HG03457 (cell line): ENCODE data around the gene FBXL13.
"Not testable (repeated sequence)": the region's sequence is repeated elsewhere in the genome, so short reads cannot be mapped to it uniquely, and the experiment has no call there.

Experiments
- ATAC-seq: cut with Tn5 transposase; IDR thresholded peaks from one replicate; pipeline ENCODE4 v1.9.1; 2021; ENCODE audit warnings: moderate number of reproducible peaks; ENCODE audit not compliant: unreplicated experiment

The FBXL13 gene

DNA sequence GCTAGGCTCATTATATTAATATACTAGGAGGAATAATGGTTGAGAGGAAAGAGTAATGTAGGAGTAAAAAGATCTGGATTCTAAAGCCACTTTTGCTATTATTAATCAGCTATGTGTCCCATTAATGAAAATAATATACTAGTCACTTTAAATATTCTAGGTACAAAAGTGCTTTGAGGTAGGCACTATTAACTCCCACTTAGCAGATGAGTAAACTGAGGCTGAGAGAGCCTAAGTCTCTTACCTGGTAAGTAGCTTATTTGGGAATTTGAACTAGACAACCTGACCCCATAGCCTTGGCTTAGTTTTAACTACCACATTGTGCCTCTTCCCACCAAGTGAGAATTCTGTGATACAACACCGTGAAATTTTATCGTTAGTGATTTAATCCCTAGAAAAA, 6.3 kb upstream of the FBXL13 start:
- no peak for ATAC-seq

DNA sequence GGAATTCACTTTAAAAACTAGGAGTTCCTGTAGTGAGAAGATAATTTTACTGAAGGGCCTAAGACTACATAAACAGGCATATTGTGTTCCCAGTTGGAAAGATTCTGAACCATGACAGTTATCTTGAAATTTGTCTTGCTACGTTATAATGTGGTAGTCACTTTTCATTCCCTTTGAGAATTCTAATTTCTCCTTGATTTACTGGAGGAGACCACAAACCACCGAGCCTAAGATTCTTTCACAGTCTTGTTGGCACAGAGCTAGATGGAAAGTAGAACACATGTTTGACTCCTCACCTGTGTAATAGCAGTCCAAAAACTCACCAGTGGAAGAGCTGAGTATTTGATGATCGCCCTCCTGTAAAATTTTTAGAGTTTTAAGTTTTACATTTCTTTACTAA, 5.2 kb upstream of the FBXL13 start:
- no peak for ATAC-seq

DNA sequence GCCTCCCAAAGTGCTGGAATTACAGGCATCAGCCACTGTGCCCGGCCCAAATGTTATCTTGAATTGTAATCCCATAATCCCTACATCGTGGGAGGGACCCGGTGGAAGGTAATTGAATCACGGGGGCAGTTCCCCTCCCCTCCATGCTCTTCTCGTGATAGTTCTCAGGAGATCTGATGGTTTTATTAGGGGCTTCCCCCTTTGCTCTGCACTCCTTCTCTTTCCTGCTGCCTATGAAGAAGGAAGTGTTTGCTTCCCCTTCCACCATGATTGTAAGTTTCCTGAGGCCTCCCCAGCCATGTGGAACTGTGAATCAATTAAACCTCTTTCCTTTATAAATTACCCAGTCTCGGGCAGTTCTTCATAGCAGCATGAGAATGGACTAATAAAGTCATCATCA, 3.6 kb upstream of the FBXL13 start:
- ATAC-seq = not testable (repeated sequence)

DNA sequence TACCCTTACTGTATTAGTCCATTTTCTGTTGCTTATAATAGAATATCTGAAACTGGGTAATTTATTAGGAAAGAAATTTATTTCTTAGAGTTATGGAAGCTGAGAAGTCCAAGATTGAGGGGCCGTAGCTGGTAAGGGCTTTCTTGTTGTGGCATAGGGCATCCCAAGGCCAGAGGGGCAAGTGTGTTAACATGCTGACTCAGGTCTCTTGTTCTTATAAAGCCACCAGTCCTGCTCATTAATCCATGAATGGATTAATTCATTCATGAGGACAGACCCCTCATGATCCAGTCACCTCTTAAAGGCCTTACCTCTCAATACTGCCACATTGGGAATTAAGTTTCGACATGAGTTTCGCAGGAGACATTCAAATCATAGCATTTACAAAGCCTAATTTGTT, 2.7 kb upstream of the FBXL13 start:
- no peak for ATAC-seq

- no peak for ATAC-seq
Observed at GRCh38 chr7:103076764-103077163, 2.2 kb upstream of the FBXL13 start.

- ATAC-seq = peak; percentile 35
Observed at GRCh38 chr7:103075337-103075918, 832 bp upstream of the FBXL13 start.

- no peak for ATAC-seq
Observed at GRCh38 chr7:103073989-103074518, 542 bp downstream of the FBXL13 start.

- no peak for ATAC-seq
Observed at GRCh38 chr7:103071000-103071399, 3.6 kb downstream of the FBXL13 start.

- no peak for ATAC-seq
Observed at GRCh38 chr7:103068414-103069403, 5.9 kb downstream of the FBXL13 start.

DNA sequence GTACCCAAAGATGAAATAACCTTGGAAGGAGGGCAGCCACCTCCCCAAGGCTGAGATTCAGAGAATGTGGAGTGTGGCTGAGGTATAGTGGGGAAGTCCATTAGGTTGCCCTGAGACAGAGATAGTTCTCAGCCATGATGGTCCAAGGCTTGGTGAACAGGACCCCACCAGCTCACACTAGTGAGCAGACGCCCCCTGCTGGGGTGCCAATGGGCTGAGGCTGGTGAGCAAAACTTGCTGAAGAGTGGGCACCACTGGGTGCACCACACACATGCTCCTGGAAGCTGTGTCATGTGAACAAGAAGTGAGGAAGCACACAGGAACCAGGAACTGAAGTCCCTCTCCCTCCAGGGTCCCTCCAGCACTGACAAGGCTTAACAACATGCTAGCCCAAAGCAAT, 8.9 kb downstream of the FBXL13 start:
- no peak for ATAC-seq

DNA sequence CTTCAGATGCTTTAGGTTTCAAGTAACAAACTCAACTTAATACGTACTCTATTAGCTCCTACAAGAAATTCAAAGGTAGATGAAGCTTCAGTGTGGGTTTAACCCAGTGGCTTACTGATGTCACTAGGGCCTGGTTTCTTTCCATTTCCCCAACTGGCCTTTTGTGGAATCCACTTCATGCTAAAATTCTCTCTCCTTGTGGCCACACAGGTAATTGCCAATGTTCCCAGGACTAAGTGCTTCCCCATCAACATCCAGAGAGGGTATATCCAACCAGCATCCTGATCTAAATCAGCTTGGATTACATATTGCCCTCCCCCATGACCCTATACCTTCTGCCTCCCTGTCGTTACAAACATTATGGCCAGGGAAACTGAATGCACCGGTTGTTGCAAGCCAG, 10.7 kb downstream of the FBXL13 start:
- no peak for ATAC-seq

DNA sequence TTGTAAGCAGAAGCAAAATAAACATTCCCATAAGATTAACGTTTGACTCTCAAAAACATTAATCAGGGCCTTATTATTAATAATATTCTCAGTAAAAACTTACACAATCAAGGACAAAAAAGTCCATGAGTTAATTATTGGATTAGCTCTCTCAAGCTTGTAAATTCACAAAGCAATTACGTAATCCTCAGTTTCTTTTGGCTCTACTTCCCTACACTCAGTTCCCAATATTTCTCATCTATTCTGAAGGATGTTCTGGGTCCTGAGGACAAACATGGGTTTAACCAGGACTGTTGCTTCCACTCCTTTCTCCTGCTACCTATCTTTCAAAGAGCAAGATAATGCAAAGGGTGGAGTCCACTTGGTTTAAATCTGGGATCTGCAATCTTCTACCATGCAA, 15.1 kb downstream of the FBXL13 start:
- ATAC-seq = no peak

DNA sequence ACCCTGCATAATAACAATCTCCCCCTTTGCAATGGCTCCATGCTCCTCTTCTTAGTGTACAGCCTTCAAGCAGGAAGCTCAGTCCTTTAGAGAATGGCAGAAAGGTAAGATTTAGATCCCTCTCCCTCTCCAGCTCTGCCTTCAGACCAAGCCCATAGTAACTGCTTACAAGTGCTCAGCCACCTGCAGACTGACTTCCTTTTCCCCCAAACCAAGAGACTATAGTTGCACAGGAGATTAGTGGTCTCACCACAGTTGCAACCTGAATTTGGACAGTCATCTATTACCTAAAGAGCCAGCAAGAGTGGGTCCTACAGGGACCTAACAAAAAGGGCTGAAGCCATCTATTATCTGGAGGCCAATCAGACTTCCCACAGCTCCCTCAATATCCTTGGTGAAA, 16.5 kb downstream of the FBXL13 start:
- ATAC-seq = no peak

DNA sequence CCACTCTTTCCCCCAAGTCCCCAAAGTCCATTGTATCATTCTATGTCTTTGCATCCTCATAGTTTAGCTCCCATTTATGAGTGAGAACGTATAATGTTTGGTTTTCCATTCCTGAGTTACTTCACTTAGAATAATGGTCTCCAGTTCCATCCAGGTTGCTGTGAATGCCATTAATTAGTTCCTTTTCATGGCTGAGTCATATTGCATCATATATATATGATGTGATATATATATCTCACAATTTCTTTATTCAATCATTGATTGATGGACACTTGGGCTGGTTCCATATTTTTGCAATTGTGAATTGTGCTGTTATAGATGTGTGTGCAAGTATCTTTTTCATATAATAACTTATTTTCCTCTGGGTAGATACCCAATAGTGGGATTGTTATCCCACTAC, 18.6 kb downstream of the FBXL13 start:
- not testable (repeated sequence) for ATAC-seq

- no peak for ATAC-seq
Observed at GRCh38 chr7:103051519-103051918, 23.1 kb downstream of the FBXL13 start.

DNA sequence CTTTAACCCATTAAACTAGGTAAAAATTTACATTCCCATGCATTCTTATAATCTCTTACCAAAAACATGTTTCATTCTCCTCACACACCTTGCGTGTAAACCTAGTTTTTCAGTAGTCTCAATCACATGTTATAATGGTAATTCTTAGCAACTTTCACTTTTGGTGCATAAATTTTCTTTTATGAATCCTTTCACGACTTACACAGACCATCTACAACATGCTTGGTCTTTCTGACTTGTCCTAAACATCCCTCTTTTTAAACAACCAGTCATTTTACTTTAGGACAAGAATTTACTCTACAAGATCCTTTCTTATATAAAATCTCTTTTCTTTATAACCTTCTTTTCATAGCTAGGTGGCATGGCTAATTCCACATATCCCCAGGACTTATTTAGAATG, 25.8 kb downstream of the FBXL13 start:
- no peak for ATAC-seq

DNA sequence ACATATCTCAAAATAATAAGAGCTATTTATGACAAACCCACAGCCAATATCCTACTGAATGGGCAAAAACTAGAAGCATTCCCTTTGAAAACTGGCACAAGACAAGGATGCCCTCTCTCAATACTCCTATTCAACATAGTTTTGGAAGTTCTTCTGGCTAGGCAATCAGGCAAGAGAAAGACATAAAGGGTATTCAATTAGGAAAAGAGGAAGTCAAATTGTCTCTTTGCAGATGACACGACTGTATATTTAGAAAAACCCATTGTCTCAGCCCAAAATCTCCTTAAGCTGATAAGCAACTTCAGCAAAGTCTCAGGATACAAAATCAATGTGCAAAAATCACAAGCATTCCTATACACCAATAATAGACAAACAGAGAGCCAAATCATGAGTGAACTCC, 32.8 kb downstream of the FBXL13 start:
- ATAC-seq = not testable (repeated sequence)

- ATAC-seq = not testable (repeated sequence)
Observed at GRCh38 chr7:103037823-103038739, 36.5 kb downstream of the FBXL13 start.

- no peak for ATAC-seq
Observed at GRCh38 chr7:103037476-103037822, 37.1 kb downstream of the FBXL13 start.

- ATAC-seq = not testable (repeated sequence)
Observed at GRCh38 chr7:103034318-103034717, 40.3 kb downstream of the FBXL13 start.

GRCh38 chr7:103031781-103032180, 42.8 kb downstream of the FBXL13 start:
- ATAC-seq = no peak
